DMS153 (cell line): ENCODE results near the gene SFMBT2.

ENCODE experiments used
- DNase-seq: peaks from one replicate; lab custom pipeline; 2025; lab: John Stamatoyannopoulos, UW

The SFMBT2 gene

DNA sequence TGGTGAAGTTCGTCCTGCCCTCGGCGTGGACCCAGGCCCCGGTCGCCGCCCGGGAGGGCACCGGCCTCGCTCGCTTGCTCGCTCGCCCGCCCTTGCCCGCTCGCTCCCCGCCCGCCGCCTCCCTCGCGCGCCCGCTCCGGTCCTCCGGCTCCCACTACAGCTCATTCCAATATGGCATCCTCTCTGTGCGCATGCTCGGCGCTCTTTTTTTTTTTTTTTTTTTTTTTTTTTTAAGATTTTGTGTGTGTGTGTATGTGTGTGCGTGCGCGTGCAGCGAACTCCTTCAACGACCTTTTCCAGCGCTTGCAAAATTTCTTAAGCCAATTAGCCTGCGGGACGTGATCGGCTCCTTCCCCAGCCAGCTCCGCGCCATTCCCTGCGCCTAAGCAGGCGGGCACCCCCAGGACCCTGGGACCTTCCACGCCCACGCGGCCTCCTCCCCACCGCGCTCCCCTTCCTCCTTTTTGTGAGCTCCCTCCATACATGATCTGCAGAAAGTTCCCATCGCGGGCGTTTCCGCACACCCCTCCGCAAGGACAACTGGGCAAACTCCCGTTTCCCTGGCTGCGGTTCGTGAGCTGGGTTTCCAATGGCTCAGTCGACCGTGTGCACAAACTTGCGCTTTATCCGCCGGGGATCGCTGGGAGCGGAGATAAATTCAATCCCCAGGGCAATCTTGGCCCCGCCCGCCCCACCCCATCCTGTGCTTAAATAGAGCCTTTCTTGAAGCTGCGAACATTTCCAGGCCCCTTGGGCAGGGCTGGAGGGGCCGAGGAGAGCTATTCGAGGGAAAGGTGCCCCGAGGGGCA, at the start of gene SFMBT2:
Gene SFMBT2, minus strand, starts transcription at position 173 of the 809 bp plus-strand sequence. CDS start 29,136 bp downstream, outside the sequence.
- no peak for DNase-seq

DNA sequence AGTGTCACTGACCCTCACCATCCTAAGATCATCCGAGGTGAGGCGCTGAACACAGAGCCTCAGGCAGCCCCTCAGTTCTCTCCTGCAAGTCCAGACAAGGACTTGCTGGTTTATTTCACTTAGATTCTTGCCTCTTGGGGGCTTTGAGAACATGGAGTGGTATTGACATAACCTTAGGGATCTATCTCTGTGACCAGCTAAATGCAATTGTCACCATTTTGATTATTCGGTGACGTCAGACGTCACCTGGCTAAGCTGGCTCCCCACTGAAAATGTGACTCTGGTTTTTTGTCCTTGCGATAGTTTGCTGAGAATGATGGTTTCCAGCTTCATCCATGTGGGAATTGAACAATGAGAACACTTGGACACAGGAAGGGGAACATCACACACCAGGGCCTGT, 49.2 kb upstream of the SFMBT2 start:
- DNase-seq, result no peak

- no peak for DNase-seq
Observed at GRCh38 chr10:7458556-7458955, 47.7 kb upstream of the SFMBT2 start.

GRCh38 chr10:7457478-7458316, 46.9 kb upstream of the SFMBT2 start:
- DNase-seq, result no peak

- no peak for DNase-seq
Observed at GRCh38 chr10:7449063-7449695, 38.3 kb upstream of the SFMBT2 start.

GRCh38 chr10:7445474-7446185, 34.8 kb upstream of the SFMBT2 start:
- no peak for DNase-seq

DNA sequence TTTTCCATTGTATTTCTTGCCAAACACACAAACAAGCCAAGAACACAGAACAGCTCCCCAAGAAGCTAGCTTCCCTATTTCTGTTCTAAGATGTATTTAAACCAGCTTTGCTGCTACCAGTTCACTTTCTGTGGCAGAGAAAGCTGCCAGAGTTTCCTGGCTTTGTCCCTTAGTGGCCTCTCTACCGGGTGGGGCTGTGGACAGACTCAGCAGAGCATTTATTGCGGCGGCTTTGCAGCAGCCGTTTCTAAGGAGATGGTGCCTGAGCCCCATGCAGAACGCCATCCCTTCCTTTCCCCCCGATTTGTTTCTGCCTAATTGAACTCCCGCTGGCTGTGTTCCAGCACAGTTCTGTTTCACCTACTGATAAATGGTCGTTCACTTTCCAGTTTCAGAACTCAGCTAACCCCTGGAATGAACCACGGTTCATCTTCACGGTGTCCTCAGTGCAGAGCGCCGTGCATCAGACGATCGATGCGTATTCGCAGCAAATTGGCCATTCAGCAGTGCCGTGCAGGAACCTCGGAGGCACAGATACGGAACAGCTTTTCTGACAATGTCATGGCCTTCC, 33.8 kb upstream of the SFMBT2 start:
- no peak for DNase-seq

DNA sequence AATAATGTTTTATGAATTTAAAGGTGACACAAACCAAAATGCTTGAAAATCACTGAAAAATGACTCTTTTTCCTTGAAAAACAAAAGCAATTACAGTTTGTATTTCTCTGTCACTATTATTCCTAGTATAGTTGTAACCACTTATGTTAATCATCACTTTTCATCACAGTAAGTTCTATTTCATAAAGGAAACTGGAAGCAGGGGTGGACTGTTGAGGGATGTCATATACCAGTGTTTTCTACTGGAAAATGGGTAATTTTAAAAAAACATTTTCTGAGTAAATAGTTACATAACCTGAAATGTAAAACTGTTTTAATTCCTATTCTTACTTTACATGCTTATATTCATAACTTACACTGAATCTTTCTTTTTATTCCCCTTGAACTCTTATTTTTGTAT, 32.2 kb upstream of the SFMBT2 start:
- no peak for DNase-seq

- no peak for DNase-seq
Observed at GRCh38 chr10:7441403-7442147, 30.7 kb upstream of the SFMBT2 start.

DNA sequence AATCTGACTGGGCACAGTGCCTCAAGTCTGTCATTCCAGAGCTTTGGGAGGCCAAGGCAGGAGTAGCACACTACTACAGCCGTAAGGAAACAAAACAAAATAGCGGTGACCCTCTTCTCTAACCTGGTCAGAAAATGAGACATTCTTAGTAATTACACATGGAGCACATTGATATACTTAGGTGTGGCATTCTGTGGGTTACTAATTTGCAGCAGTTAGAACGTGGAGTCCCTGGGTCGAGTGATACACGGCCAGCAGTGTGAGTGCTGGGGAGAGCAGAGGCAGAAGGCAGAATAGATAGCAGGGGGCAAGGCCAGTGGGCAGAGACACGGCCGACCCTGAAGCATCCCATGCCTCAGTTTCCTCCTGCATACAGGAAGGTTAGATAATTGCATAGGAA, 28.9 kb upstream of the SFMBT2 start:
- DNase-seq, result no peak

GRCh38 chr10:7438196-7438986, 27.6 kb upstream of the SFMBT2 start:
- DNase-seq, result peak; percentile 49

DNA sequence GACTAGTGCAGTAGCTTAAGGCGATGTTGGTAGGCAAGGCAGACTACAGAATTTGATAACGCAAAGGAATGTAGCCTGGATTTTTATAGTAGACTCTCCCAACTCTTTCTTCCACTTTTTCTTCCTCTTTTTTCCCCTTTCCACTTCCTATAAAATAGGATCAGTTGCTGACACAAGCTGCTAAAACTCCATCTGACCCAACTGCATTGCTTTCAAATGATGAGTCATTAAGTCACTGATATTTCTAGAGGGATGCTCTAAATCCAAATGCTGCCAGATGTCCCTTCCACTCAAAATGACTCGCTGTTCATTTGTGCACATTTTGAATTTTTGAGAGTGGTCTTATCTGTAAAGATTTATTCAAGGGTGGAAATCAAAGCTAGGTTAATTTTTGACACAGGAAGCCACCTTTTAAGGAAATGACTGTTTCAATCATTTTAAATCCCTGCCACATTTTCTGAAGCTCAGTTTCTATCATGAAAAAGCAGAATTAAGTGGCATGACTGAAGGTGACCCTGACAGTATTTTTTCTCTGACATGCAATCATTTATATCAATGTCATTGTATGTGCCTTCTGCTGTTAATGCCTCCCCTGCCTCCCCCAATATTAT, 25.8 kb upstream of the SFMBT2 start:
- DNase-seq, result no peak

DNA sequence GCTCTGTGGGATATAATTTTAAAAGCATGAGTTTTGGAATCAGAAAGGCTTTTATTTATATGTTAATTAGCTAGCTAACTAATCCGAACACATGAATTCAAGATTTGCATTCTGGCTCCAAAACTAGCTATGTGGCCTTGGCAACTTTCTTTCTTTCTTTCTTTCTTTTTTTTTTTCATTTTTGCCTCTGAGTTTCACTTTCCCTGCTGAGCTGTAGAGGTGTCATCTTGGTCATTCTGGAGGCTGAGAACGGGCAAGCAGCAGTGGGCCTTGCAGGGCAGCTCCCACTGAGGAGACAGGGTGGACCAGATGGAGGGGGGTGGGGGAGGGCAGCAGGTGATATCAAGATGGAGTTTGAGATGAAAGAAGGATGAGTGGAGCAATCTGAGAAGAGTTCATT, 24.8 kb upstream of the SFMBT2 start:
- DNase-seq, result no peak

- DNase-seq, result no peak
Observed at GRCh38 chr10:7434378-7434777, 23.5 kb upstream of the SFMBT2 start.

DNA sequence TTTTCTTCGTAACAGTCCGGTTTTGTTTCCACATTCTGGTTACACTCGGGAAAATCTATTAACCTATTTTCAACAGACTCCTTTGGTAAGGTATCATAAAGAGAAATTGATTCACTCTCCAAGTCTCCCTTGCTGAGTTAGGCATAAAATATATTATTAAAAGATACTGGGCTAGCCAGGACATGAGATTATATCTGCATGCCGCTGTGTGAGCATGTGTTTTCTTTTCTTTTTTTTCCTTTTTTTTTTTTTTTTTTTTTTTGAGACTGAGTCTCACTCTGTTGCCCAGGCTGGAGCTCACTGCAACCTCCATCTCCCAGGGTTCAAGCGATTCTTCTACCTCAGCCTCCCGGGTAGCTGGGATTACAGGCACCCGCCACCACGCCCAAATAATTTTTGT, 23.0 kb upstream of the SFMBT2 start:
- no peak for DNase-seq

- peak; percentile 59 for DNase-seq
Observed at GRCh38 chr10:7432884-7433726, 22.3 kb upstream of the SFMBT2 start.

GRCh38 chr10:7428673-7429350, 18.0 kb upstream of the SFMBT2 start:
- no peak for DNase-seq

DNA sequence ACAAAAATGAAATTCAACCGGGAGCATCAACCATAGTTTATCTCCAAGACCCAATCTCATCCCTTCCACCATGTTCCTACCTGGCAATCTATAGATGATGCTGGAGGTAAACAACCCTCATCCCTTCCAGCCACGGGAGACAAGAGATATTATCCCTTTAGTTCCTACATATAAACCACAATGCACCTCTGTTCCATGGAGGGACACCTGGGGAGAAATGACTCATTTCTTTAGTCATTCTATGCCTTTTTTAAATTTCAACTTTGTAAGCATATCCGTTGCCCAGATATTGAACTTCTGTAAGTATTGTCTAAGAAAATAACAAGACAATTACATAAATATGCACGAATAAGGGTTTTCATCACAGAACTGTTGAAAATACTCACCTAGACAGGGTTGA, 15.5 kb upstream of the SFMBT2 start:
- no peak for DNase-seq
